GM18519 (cell line): ENCODE data around the gene NR2F6.

Source experiments
- ATAC-seq: cut with Tn5 transposase; IDR thresholded peaks from one replicate; pipeline ENCODE4 v1.9.1; 2021; ENCODE audit warnings: mild to moderate bottlenecking, moderate library complexity; ENCODE audit not compliant: unreplicated experiment, low FRiP score

The NR2F6 gene

DNA sequence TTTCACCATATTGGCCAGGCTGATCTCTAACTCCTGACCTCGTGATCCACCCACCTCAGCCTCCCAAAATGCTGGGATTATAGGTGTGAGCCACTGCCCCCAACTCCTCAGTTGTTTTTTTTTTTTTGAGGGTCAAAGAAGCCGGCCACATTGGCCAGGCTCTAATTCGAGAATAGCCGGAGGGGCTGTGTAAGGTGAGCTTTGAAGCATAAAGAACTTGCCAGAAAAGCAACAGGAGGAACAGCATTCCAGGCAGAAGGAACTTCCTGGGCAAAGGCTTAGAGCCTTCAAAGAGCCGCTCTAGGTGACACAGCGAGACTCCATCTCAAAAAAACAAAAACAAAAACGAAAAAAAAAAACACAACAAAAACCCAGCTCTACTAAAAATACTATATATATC is 20.3 kb upstream of the NR2F6 start:
- no peak for ATAC-seq

GRCh38 chr19:17264641-17264979 is 18.9 kb upstream of the NR2F6 start, which contains the start of gene USHBP1:
USHBP1 (minus strand) TSS chr19:17264745; CDS start chr19:17264299, 446 bp downstream.
- no peak for ATAC-seq

DNA sequence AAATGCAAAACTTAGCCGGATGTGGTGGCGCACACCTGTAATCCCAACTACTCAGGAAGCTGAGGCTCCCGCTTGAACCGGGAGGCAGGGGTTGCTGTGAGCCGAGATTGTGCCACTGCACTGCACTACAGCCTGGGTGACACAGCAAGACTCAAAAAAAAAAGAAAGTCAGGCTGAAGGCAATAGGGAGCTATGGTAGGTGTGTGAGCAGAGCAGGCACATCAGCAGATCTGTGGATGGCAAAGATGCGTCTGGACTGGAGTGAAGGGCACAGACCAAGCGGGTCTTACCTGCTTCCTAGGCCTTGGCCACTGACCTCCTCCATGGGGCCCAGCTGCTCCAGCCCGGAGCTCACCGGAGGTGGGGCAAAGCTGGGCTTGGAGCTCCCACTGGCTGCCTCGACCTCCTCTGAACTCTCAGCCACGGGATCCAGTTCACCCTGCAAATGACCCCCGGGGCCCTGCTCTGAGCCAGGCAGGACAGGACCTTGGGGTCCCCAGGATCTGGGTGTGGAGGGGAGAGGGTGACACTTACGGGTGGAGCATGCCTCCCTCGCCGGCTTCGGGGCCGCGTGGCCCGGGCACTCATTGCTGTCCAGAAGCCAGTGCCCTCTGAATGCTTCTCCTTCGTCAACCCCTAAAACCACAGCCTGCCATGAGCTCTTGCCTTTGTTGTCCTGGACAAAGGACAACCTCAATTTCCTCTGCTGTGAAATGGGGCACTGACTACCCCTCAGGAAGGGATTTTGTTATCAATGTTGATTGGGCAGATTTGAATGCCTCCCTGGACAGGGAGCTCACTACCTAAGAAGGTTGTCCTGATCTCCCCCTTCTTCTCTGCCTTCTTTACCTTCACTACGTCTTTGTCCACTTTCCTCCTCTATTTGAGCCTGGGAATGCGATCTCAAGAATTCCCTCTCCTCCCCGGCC is 18.3 kb upstream of the NR2F6 start:
- no peak for ATAC-seq

DNA sequence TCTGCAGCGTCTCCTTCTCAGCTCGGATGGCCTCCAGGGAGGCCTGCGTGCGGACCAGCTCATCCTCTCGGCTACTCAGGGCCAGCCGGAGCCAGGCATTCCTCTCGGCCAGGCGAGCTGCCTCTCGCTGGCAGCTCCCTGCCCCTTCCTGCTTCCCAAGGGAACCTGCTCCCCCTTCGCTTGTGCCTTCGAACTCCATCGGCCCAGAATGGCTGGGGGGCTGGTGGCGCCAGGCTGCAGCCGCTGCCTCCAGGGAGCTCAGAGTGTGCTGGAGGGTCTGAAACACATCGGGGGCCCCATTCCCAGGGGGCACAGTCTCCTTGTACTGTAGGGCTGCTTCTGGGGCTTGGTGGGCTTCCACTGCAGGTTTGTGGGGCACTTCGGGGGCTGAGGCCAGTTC is 16.8 kb upstream of the NR2F6 start:
- ATAC-seq = no peak

GRCh38 chr19:17260842-17261325 is 15.2 kb upstream of the NR2F6 start:
- no peak for ATAC-seq

DNA sequence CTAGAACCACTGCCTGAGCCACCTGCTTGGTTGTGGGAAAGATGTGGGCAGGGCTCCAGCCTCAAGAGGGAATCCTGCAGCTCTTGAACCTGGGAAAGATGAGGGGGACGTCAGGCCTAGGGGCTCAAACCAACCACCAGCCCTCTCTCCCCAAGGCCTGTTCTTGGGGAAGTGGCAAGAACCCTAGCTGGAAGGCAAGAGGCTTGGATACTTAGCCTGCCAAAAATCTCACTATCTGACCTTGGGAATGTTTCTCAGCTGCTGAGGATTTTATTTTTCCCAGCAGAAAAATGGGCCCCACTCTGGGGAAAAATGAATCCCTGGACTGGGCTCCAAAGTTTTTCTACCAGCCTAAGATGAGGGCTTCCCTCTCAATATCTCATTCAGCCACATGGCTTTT is 14.2 kb upstream of the NR2F6 start:
- ATAC-seq = no peak

DNA sequence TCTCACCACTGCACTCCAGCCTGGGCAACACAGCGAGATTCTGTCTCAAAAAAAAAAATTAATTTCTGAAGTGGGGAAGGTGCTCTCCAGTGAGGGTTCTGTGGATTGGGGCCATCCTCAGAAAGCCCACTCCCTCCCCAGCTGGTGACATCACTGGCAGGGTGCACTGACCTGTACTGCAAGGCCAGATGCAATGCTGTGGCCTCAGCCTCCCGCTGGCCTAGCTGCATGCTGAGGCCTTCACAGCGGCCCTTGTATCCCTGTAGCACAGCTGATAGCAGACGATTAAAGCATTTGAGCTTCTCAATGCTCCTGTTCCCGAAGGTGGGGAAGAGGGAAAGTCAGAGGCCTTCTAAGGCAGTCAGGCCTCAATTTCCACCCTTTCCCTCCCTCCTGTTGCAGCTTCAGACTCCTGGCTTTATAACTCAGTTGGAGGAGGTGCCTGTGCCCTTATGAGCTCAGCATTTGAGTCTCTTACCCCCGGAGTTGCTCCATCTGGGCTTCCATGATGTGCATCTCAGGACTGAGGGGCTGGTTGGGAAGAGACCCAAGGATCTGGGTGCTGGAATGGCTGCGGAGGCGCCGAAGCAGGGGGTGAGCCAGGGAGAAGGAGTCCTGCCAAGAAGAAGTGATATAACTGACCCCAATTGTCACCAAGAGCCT is 13.5 kb upstream of the NR2F6 start:
- no peak for ATAC-seq

DNA sequence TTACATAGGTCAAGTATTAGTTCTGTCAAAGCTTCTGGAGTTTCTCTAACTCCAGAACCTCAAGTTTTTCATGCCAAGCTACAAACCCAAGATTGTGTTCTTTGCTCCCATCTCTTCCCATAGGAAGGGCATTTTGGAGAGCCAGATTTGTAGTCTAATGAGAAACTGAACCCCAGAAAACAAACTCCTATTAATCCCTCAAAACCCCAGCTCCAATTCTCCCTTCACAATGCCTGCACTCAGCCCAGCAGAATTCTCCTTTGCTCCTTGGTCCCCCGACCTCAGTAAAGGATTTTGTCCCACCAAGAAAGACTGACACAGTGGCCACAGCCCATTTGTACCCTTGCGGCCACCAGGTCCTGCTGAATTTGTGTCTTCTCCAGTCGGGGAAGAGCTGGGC is 10.4 kb upstream of the NR2F6 start:
- ATAC-seq = no peak

DNA sequence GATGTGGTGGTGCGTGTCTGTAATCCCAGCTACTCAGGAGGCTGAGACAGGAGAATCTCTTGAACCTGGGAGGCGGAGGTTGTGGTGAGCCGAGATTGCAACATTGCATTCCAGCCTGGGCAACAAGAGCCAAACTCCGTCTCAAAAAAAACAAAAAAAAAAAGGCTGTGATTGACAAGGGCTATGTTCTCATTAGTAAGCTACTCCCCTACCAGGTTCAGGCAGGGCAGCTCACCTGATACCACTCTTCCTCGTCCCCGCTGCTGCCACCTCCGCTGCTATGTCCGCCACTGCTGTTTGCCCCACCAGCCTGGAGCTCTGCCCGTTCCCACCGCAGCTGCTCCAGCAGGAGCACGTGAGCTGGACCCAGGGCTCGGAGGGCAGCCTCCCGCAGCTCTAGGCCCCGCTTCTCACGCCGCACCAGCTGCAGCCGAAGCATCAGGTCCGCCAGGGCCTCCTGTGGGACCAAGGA is 9.5 kb upstream of the NR2F6 start:
- ATAC-seq = no peak

DNA sequence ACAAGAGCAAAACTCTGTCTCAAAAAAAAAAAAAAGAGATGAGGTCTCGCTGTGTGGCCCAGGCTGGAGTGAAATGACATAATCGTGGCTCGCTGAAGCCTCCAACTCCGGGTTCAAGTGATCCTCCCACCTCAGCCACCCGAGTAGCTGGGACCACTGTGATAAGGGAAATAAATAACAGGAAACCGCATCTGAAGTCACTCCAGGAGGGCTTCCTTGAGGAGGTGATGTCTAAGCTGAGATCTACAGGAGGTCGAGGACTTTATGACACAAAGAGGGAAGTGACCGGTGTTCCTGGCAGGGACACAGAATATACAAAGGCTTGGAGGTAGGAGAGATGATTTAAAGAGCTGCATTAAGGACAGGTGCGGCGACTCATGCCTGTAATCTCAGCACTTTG is 8.9 kb upstream of the NR2F6 start:
- no peak for ATAC-seq

DNA sequence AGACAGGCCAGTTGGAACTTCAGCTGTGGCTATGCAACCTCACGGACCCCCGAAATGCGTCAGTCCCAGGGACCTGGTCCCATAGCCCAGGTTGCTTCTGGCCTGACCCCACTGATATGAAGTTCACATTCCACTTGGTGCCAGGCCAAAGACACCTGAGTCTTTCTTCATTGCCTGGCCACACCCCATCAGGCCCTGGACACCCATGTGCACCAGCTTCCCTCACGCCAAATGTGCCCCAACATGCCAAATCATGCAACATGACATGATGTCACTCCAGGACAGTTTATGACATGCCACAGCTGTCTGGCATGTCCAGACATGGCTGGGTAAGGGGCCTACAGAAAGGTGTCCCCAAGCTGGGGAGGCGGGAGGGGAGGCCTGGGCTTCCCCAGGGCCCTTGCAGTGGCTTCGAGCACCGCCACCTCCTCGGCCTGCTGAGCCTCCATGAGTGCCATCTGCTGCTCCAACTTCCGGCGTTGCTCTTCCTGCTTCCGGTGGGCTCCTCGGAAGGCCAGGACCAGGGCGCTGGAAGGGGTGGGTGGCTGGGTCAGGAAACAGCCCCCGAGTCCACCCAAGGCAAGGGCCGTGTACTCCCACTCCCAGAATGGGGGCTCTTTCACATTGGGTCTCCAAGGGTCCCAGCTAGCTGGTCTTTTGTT is 4.3 kb upstream of the NR2F6 start:
- ATAC-seq = no peak

DNA sequence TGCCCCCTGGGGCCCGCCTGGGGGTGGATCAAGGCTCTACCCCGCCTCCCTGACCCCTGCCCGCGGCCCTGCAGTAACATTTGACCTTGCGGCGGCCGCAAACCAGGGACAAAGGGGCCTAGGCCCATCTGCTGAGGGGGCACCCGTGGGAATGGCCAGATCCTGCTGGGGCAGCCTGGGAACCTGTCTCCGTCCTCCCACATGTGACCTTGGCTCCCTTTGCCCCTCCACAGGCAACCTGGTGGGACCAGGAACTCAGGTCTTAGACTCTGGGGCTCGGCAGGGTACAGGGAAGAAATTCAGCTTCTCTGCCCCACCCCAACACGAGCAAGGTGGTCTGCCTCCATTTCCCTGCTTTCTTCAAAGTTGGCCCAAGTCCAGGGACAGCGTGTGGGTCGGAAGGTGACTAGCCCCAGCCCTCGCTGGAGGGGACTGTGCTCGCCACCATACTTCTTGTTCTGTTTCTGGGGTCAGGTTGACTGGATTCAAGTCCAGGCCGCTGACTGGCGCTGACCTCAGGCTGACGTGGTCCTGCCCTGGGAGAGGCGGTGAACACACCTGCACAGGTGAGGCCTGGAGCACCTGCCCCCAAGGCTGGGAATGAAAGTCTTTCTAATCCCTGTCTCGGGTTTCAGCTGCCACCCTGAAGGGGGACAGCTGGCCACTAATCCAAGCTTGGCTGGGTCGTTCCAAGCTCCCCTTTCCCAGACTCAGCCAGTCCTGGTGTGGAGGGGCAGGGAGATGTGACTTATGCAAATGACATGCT is 2.5 kb upstream of the NR2F6 start:
- no peak for ATAC-seq

GRCh38 chr19:17246681-17247425 is 1.1 kb upstream of the NR2F6 start:
- no peak for ATAC-seq

DNA sequence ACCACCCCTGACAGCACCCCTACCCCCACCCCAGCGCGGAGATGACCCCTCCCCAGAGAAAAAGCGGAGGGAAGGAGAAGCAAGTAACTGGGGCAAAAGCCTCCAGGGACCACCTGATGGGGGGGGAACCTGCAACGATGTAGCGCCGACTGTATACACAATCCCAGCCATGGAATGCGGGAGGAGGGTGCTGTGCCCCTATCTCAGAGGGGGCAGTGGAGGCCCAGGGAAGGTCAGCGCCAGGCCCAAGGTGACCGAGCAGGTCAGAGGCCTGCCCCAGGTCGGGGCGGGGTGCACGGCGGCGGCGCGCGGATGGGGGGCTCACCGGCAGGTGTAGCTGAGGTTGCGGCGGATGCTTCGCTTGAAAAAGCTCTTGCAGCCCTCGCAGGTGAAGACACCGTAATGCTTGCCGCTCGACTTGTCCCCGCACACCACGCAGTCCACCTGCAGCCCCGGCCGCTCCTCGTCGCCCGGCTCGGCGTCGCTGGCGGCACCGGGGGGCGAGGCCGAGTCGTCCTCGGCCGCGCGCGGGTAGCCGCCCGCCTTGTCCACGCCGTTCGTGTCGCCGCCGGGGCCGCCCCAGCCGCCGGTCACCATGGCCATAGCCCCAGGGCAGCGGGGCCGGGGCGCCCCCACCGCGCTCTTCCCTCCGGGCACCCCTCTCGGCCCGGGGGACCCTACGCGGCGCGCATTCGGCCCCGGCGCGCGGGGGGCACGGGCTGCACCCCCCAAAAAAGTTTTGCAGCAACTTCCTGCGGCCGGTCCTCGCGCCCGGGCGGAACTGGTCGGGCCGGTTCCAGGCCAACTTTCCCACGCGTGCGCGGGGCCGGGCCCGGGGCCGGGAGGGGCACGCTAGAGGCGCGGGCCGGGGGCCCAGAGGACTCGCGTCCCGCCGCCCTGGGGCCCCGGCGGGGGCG is 843 bp downstream of the NR2F6 start:
- ATAC-seq = no peak

GRCh38 chr19:17243830-17244617 is 1.7 kb downstream of the NR2F6 start:
- no peak for ATAC-seq

GRCh38 chr19:17243211-17243829 is 2.4 kb downstream of the NR2F6 start:
- ATAC-seq = no peak

DNA sequence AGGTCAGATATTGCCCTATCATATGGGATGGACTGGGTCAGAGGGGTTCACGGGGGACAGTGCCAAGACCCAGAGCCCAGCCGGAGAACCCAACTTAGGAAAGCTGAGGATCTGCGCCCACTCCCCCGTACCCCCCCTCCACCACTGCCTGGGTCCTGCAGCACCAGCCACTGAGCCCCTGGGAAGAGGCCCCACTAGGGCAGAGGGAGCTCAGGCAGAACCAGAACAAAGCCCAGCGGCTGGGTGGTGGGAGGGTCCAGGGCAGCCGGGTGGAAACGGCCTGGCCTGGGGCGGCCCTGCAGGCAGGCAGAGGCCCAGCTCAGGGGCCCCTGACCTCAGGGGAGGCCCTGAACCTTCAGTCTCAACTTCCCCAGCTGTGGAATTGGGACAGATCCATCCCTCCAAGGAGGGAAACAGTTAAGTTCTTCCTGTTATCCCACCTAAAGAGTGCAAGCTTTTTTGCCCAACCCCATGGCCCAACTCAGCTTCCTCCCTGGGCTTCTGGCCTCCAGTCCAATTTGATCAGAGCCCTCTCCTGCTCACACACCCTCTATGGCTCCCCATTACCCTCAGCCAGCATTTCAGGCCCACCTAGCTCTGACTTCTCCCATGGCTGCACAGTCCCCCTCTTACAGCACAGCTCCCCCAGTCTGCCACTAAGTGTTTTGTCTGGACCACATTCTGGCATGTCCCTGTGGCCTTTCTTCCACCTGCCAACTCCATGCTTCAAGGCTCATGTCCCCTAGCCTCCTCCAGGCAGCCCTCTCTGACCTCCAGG is 3.1 kb downstream of the NR2F6 start:
- no peak for ATAC-seq
